NCI-H2029 (cell line): Measurements from ENCODE around the gene TCIRG1.

ENCODE experiments used
- DNase-seq: peaks from one replicate; lab custom pipeline; 2025; lab: John Stamatoyannopoulos, UW

TCIRG1 gene

DNA sequence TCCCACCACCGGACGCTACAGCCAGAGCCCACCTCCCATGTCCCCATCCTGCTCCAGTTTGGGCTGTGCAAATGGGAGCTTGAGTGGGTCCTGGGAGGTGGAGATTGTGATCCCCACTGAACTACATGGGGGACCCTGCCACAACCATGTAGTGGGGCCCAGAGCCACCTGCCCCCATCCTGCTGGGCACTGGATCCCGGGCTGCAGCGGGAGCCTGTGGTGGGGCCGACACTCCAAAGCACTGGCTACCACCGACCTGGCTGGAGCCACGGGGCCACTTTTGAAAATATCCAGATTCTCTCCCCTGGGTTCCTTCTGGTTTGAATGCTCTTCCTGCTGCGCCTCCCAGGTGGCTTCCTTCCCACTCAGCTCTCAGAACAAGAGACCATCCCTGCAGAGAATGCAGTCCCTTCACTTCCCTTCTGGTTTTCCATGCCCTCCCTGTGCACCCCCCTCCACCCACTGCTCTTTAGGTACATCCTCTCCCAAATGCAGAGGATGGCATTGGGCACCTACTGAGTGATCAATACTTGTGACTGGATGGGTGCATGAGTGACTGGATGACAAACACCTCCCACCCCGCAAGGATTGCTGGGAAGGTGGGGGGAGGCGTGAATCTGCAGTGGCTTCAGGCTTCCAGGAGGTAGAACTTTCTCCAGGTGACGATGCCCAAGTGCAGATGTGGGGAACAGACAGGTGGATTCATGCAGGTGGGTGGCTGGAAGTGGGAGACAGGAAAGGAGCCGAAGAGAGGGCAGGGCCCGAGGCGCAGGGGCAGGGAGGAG is 34.1 kb upstream of the TCIRG1 start:
- no peak for DNase-seq

- no peak for DNase-seq
These were observed 32.1 kb upstream of the TCIRG1 start for GRCh38 chr11:68006606-68007166.

- DNase-seq: no peak
These were observed 31.1 kb upstream of the TCIRG1 start for GRCh38 chr11:68007498-68008380.

DNA sequence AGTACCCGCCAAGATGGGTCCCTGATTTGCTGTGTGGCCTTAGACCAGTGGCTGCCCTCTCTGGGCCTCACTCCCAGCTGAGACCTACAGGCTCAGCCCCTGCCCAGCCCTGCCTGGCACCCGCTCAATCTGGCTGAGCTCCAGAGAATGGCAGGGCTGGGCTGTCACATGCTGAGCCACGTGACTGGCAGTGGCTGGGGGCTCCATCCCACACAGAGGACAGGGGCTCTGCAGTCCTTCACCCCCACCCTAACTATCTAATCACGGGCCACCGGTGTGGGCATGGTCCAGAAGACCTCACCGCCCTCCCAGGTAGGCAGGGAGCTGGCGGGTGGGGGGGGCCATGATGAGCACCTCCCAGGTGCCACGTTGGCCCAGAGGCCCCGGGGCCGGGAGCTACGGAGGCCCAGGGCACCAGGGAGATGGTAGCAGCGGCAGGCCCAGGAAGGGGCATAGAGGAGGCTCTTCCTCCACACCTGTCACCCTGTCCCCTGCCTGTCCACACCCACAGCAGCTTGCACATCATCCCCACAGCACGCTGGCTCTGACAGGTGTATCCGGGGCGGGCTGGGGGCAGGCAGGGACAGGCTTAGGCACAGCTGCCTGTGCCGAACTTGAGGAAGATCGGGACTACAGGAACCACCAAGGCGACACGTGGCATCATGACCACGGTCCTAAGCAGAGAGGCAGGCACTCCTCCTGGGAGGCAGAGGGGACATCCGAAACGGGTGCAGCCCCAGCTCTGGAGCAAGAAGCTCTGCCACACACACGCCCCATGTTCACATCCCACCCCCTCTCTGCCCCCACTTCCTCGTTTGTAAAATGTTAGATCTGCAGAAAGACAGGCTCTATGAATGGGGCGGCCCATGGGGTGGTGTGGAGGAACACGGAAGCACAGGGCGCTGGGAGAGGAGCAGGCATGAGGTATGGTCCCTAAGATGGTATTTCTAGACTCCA is 30.2 kb upstream of the TCIRG1 start:
- peak; percentile 57 for DNase-seq

GRCh38 chr11:68009391-68010089 is 29.3 kb upstream of the TCIRG1 start:
- DNase-seq: no peak

- no peak for DNase-seq
These were observed 28.5 kb upstream of the TCIRG1 start, which contains the start of gene ALDH3B1 for GRCh38 chr11:68010090-68011041. Gene ALDH3B1, plus strand, starts transcription at chr11:68010327. Its CDS starts 4,971 bp downstream, at chr11:68015298.

GRCh38 chr11:68011051-68011943 is 27.5 kb upstream of the TCIRG1 start:
- no peak for DNase-seq

DNA sequence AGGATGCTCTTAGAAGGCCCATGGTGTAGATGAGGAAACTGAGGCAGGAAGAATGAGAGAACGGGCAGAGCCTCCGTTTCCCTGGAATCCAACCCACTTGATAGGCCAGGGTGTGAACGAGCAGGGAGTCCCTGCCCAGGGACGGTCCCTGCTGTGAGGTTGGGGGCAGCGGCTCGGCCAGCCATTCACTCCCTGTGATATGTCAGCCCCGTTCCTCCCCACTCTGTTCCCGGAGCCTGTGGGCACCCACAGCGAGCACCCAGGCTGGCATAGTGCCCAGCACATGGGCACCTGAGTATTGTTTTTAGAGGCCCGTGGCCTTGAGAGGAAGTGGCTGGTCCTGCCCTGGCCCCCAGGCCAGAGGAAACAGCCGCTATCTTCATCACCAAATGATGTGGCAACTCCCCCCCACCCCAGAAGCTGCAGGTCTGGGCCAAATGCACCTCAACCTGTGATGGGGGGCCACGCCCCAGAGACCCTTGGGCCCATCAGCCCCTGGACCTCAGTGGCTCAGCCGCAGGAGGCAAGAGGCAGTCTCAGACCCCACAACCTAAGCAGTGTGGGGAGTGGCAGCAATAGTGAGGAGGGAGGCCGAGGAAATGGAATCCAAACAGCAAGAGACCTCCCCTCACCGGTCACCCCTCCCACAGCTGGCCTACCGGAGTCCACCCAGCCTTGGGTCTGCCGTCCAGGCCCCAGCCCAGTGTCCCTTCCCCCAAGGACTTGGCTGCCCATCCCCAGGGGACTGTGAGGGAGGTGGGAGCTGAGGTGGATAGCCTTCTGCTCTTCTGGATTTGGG is 26.6 kb upstream of the TCIRG1 start:
- no peak for DNase-seq

GRCh38 chr11:68012843-68013610 is 25.8 kb upstream of the TCIRG1 start:
- DNase-seq: no peak

- no peak for DNase-seq
These were observed 25.1 kb upstream of the TCIRG1 start for GRCh38 chr11:68013611-68014156.

- DNase-seq: peak; percentile 62
These were observed 24.5 kb upstream of the TCIRG1 start for GRCh38 chr11:68014157-68014946.

- no peak for DNase-seq
These were observed 23.8 kb upstream of the TCIRG1 start for GRCh38 chr11:68014947-68015447.

GRCh38 chr11:68015467-68015866 is 23.4 kb upstream of the TCIRG1 start:
- no peak for DNase-seq

GRCh38 chr11:68016161-68016903 is 22.5 kb upstream of the TCIRG1 start:
- no peak for DNase-seq
